ENCODE data around the gene ZKSCAN1. TPM values are rescaled to one million over a fixed set of nuclear protein-coding genes. Genes with fewer than 3 reads are reported as not detected.

ZKSCAN1 gene
- total RNA-seq, 2 donors from 2014 or later = 64.9 to 70.6 TPM

DNA sequence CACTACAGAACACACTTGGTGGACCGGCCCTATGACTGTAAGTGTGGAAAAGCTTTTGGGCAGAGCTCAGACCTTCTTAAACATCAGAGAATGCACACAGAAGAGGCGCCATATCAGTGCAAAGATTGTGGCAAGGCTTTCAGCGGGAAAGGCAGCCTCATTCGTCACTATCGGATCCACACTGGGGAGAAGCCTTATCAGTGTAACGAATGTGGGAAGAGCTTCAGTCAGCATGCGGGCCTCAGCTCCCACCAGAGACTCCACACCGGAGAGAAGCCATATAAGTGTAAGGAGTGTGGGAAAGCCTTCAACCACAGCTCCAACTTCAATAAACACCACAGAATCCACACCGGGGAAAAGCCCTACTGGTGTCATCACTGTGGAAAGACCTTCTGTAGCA is 48.8 kb downstream of the ZKSCAN1 start:
- Mint-ChIP-seq H3K36me3 (no peaks in the 10 kb centered on the region), H3K9me3 (no peaks in the 10 kb centered on the region), H3K4me3 (no peak overlapping the region), H3K27me3 (no peaks in the 10 kb centered on the region), H3K4me1 (ENCODE audit: low read depth in 2 of 2) (no peaks in the 10 kb centered on the region), H3K27ac (no peak overlapping the region)
- no peak for DNase-seq (ENCODE audit: low spot score)
- ATAC-seq = no peak

DNA sequence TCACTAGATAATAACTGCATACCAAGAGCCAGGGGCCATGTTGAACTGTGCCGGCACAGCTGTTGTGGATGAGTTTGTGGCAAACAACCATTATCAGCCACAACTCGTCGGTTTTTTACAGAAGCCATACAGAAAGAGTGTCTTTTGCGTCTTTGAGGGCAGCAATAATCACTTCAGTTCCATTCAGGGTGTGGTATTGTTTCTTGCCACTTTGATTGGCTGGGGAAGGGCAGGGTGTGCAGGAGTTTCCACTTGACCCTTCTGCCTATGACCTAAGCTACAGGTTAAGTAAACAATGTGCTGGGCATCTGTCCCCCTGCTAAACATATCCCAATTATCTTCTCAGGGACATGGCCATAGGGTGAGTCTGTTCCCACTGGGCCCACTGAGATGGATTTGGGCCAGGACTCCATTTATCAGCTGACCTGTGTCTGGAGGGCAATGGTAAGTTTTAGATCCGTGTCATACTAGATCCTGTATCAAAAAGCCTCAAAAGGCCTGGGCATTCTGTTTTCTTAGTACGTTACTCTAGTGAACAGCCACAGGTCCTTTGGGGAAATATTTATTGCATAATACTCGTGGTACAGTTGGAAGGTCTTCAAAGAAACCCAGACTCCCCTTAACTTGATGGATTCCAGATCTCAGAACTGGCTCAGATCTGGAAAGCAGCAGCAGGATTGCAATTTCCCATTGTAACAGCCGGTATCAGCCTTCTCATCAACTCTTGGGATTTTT is 50.2 kb downstream of the ZKSCAN1 start:
- no peak overlapping the region for H3K4me3 Mint-ChIP-seq
- H3K36me3 Mint-ChIP-seq = peaks cover 9% of the 10 kb centered on the region
- ATAC-seq = no peak
- DNase-seq (ENCODE audit: low spot score) = no peak
- H3K9me3 Mint-ChIP-seq = no peaks in the 10 kb centered on the region
- no peaks in the 10 kb centered on the region for H3K4me1 Mint-ChIP-seq (ENCODE audit: low read depth in 2 of 2)
- no peak overlapping the region for H3K27ac Mint-ChIP-seq
- no peaks in the 10 kb centered on the region for H3K27me3 Mint-ChIP-seq

DNA sequence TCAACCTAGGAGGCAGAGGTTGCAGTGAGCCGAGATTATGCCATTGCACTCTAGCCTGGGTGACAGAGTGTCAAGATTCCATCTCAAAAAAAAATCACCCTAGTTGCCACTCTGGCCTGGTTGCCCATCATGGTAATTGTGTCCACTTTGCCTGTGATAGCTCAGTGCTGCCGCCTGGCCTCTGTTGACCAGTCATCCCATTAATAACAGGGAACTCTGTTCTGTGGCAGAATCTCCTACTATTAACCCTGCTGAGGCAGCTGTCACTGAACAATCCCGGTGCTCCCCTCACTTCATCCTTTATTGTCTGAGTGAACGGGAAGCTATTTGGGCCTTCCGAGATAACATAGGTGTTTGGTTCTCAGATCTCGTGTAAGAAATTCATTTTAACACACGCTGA is 51.6 kb downstream of the ZKSCAN1 start:
- H3K4me1 Mint-ChIP-seq (ENCODE audit: low read depth in 2 of 2) = peaks cover 0 to 2% of the 10 kb centered on the region in 2 donors
- H3K36me3 Mint-ChIP-seq = peaks cover 22% of the 10 kb centered on the region
- peaks cover 6% of the 10 kb centered on the region for H3K9me3 Mint-ChIP-seq
- DNase-seq (ENCODE audit: low spot score) (no peak), ATAC-seq (no peak)
- H3K27ac Mint-ChIP-seq = no peak overlapping the region
- no peak overlapping the region for H3K4me3 Mint-ChIP-seq
- H3K27me3 Mint-ChIP-seq = no peaks in the 10 kb centered on the region

DNA sequence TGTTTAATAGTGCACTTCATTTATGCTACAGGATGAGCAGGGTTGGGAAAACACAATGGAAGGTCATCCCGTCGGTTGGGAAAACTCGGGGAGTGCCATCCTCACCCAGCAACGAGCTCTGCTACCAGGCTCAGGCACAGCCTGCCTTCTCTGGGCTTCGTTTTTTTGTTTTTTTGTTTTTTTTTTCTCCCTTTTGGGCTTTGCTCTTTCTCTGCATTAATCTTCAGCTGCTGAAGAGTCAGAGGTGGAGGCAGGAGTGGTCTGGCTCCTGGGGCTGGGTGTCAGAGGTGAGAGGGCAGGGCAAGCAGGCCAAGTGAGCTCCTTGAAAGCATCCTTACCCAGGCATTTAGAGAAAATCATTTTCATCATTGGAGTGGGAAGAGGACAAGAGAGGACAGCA is 54.6 kb downstream of the ZKSCAN1 start:
- Mint-ChIP-seq H3K36me3 (peaks cover 39% of the 10 kb centered on the region), H3K4me1 (ENCODE audit: low read depth in 2 of 2) (peaks cover 0 to 2% of the 10 kb centered on the region in 2 donors), H3K27me3 (no peaks in the 10 kb centered on the region), H3K4me3 (no peak overlapping the region), H3K27ac (no peak overlapping the region), H3K9me3 (peaks cover 12% of the 10 kb centered on the region)
- DNase-seq (ENCODE audit: low spot score) = no peak
- no peak for ATAC-seq

DNA sequence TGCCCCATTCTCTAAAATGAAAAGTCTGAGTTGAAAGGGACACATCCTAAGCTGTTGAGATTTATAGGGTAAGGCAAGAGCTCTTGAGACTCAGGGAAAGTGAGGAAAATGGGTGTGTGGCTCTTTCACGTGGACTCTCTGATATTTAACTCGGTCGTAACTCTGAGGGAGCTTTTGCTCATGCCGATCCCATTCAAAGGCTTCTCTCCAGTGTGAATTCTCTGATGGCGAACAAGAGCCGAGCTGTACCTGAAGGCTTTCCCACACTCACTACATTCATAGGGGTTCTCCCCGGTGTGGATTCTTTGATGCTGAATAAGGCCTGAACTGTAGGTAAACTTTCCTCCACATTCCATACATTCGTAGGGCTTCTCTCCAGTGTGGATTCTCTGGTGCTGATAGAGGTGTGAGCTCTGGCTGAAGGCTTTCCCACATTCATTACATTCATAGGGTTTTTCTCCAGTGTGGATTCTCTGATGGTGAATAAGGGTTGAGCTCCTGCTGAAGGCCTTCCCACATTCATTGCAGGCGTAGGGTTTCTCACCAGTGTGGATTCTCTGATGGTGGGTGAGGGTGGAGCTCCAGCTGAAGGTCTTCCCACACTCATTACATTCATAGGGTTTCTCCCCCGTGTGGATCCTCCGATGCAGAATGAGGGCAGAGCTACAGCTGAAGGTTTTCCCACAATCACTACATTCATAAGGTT is 55.8 kb downstream of the ZKSCAN1 start:
- ATAC-seq (no peak), DNase-seq (ENCODE audit: low spot score) (no peak)
- peaks cover 12% of the 10 kb centered on the region for H3K9me3 Mint-ChIP-seq
- peaks cover 51% of the 10 kb centered on the region for H3K36me3 Mint-ChIP-seq
- no peak overlapping the region for H3K27ac Mint-ChIP-seq
- no peak overlapping the region for H3K4me3 Mint-ChIP-seq
- no peaks in the 10 kb centered on the region for H3K27me3 Mint-ChIP-seq
- H3K4me1 Mint-ChIP-seq (ENCODE audit: low read depth in 2 of 2) = peaks cover 0 to 2% of the 10 kb centered on the region in 2 donors

DNA sequence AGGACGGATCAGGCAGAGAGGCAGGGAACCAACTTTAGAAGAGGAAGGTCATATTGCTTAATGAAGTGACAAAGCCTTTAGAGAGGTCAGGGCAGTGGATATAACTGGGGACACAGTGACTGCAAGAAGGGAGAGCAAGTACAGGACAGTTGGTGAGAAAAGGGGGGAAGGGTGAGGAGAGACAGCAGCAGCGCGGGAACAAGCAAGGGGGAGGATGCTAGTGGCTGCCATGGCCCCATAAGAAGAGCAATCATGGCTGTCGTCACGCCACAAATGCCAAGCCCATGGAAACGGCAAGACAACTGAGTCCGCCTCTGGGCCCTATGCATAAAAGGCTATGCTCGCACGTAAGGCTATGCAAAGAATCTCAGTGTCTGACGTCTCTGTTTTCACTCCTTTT is 57.1 kb downstream of the ZKSCAN1 start:
- Mint-ChIP-seq H3K36me3 (peaks cover 60% of the 10 kb centered on the region), H3K4me3 (no peak overlapping the region), H3K27ac (no peak overlapping the region), H3K9me3 (peaks cover 12% of the 10 kb centered on the region), H3K4me1 (ENCODE audit: low read depth in 2 of 2) (peaks cover 0 to 2% of the 10 kb centered on the region in 2 donors), H3K27me3 (no peaks in the 10 kb centered on the region)
- ATAC-seq = no peak
- DNase-seq (ENCODE audit: low spot score) = no peak

DNA sequence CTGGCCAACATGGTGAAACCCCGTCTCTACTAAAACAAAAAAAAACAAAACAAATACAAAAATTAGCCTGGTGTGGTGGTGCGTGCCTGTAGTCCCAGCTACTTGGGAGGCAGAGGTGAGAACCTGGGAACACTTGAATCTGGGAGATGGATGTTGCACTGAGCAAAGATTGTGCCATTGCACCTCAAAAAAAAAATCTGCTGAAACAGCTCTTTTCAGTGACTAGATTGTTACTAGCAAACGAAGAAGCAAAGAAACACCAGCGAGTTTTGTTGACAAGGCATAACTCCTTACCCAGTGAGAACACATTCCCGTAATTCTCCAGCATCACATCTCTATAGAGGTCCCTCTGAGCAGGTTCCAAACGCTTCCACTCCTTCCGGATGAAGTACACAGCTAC is 59.4 kb downstream of the ZKSCAN1 start:
- H3K4me3 Mint-ChIP-seq = no peak overlapping the region
- ATAC-seq (no peak), DNase-seq (ENCODE audit: low spot score) (no peak)
- peaks cover 59% of the 10 kb centered on the region for H3K36me3 Mint-ChIP-seq
- H3K4me1 Mint-ChIP-seq (ENCODE audit: low read depth in 2 of 2) = peaks cover 0 to 2% of the 10 kb centered on the region in 2 donors
- H3K27me3 Mint-ChIP-seq = no peaks in the 10 kb centered on the region
- no peak overlapping the region for H3K27ac Mint-ChIP-seq
- peaks cover 12% of the 10 kb centered on the region for H3K9me3 Mint-ChIP-seq

DNA sequence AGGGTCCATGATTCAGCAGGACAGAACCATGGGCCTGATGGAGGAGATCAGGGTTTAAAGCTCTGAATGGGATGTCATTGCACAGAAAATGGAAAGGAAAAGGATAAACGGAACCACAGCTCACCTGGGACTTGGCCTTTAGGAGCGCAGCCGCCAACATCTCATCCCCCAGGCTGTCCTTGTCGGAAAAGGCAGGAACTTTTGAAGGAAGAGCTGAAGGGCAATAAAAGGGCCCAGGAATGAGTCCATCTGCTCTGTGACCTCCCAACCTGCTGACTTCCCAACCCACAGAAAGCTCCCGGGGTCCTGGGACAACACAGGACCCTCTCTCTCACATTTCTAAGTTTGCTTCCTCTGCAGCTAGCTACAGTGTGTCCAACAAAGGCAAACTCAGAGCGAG is 60.0 kb downstream of the ZKSCAN1 start:
- Mint-ChIP-seq H3K4me3 (no peak overlapping the region), H3K4me1 (ENCODE audit: low read depth in 2 of 2) (peaks cover 4 to 7% of the 10 kb centered on the region in 2 donors), H3K27ac (no peak overlapping the region), H3K27me3 (no peaks in the 10 kb centered on the region), H3K36me3 (peaks cover 53% of the 10 kb centered on the region), H3K9me3 (peaks cover 12% of the 10 kb centered on the region)
- ATAC-seq (no peak), DNase-seq (ENCODE audit: low spot score) (no peak)

DNA sequence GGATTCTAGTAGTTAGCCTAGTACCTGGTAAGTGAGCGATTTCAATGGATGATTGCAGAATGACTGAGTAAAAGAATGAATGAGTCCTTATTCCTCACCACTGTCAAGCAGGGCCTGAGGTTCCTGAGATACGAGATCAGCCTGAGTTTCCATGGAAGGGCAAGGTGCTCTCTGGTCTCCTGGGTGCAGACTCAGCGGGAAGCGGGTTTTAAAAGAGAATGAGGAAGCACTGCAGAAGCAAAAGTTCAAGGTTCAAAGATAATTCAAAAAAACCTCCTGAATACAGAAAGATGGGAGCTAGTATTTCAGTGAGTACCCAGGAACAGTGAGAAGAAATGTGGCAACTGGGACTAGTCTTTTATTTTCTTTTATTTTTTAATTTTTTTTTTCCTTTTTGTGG is 61.8 kb downstream of the ZKSCAN1 start:
- Mint-ChIP-seq H3K36me3 (peaks cover 35% of the 10 kb centered on the region), H3K27ac (no peak overlapping the region), H3K9me3 (peaks cover 3% of the 10 kb centered on the region), H3K4me3 (no peak overlapping the region), H3K4me1 (ENCODE audit: low read depth in 2 of 2) (peaks cover 14 to 19% of the 10 kb centered on the region in 2 donors), H3K27me3 (no peaks in the 10 kb centered on the region)
- DNase-seq (ENCODE audit: low spot score) (no peak), ATAC-seq (no peak)

DNA sequence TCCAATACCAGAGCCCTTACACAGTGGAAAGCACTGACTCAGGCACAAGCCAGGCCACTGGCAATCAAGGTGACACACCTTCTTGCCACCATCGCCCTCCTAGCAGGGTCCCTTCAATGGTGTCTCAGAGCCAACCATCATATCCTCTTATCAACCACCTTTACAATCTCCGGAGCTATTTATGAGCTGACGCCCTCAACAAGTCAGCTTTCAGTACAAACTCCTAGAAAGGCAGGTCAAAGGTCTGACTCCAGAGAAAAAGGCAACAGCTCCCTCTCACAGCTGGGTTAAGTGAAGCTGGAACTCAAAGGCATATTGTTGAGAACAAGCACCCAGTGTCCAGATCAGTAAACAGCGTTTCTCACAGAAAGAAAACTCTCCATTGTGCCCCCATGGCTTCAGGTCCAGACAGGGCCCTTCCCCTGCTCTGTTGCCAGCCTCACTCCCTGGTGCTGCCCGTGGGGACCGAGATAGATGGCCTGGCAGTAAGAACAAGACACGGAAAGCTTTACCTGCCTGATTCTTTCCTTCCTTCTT is 63.7 kb downstream of the ZKSCAN1 start:
- Mint-ChIP-seq H3K4me1 (ENCODE audit: low read depth in 2 of 2) (peaks cover 19 to 28% of the 10 kb centered on the region in 2 donors), H3K27me3 (no peaks in the 10 kb centered on the region), H3K4me3 (no peak overlapping the region), H3K27ac (no peak overlapping the region), H3K36me3 (peaks cover 26% of the 10 kb centered on the region), H3K9me3 (no peaks in the 10 kb centered on the region)
- DNase-seq (ENCODE audit: low spot score) (no peak), ATAC-seq (no peak)

DNA sequence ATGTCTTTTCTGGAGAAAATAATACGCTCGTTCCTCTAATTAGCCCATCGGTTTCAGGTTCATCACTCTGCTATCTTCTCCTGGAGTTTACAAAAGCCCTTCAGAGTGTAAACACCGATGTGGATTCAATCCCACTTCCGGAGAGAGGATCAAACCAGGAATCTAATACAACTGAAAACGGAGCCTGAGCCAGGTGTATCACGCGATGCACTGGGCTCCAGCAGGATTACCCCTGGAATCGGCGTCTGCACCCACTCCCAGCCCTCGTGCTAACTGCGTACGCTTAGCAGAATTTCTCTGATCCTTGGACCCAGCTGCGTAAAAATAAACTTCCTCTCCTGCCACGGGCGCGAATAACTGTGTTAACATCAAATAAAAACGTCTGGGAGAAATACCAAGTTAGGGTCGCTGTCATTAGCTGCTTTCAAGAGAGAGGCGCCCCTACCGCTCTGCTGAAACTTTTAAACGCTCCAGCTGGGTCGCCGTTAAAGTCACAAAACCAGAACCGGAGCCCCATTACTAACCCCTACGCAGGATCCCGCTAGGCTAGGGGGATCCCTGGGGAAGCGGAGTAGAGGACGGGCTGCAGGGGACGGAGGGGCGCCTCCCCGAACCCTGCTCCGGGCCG is 65.6 kb downstream of the ZKSCAN1 start:
- DNase-seq (ENCODE audit: low spot score) (no peak), ATAC-seq (no peak)
- Mint-ChIP-seq H3K36me3 (peaks cover 11% of the 10 kb centered on the region), H3K27me3 (no peaks in the 10 kb centered on the region), H3K4me3 (peak overlapping the region; percentile 92), H3K27ac (peak overlapping the region; percentile 21 to 86), H3K9me3 (no peaks in the 10 kb centered on the region), H3K4me1 (ENCODE audit: low read depth in 2 of 2) (peaks cover 19 to 28% of the 10 kb centered on the region in 2 donors)

DNA sequence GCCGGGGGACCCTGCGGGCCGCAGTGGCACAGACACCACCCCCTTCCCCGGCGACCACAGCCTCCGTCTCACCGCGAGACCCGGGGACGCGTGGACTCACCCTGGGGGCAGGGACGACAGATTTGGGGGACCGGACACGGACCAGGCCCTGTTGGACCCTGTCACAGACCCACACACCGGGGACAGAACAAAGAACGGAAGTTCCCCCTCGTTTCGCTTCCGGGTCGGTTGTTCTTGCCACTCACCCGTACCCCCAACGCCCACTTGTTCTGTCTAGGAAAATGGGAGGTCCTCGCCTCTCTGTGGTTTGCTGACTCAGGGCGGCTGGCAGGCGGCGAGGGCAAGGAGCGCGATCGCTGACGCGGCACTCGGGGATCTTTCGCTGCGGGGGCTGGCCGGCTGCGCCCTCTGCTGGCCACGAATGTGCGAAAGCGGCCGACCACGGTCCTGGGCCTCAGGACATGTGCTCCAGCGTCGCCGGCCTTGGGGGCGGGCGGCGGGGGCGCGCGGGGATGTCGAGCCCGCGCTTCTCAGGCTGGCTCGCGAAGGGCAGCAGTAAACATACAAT is 66.2 kb downstream of the ZKSCAN1 start, which contains the start of gene ZNF3:
TSS of gene ZNF3 (minus strand) at position 189 of the 568 bp plus-strand sequence. CDS start 4,366 bp downstream, outside the sequence.
- ATAC-seq (peak; percentile 93 to 94), DNase-seq (ENCODE audit: low spot score) (peak; percentile 99)
- Mint-ChIP-seq H3K27ac (peak within 1 kb of the TSS; percentile 21 to 86), H3K36me3 (peaks cover 6% of the 10 kb centered on the region), H3K9me3 (no peaks in the 10 kb centered on the region), H3K27me3 (no peaks in the 10 kb centered on the region), H3K4me1 (ENCODE audit: low read depth in 2 of 2) (peaks cover 19 to 28% of the 10 kb centered on the region in 2 donors), H3K4me3 (peak within 1 kb of the TSS; percentile 92)

DNA sequence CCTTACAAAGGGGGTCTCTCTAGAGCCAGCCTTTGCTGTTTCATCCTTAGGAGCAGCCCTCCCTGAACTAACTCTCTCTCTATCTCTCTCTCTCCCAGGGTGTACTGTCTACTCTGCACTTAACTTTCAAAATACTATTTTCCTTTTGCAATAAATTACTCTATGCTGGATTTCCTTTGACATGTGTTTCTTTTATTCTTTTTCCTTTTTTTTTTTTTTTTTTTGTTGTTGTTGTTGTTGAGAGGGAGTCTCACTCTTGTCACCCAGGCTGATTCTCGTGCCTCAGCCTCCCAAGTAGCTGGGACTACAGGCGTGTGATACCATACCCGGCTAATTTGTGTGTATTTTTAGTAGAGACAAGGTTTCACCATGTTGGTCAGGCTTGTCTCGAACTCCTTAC is 67.6 kb downstream of the ZKSCAN1 start:
- Mint-ChIP-seq H3K27ac (peak overlapping the region; percentile 21 to 86), H3K4me3 (peak overlapping the region; percentile 92), H3K27me3 (no peaks in the 10 kb centered on the region), H3K36me3 (no peaks in the 10 kb centered on the region), H3K4me1 (ENCODE audit: low read depth in 2 of 2) (peaks cover 21 to 28% of the 10 kb centered on the region in 2 donors), H3K9me3 (no peaks in the 10 kb centered on the region)
- ATAC-seq (no peak), DNase-seq (ENCODE audit: low spot score) (no peak)

Measured in natural killer cell treated with Interleukin-12 subunit alpha and Interleukin-12 subunit beta and Interleukin-15 and Interleukin-18, amount 100 ng/mL, for 72 hours (primary cell).